SK-N-SH (cell line): ENCODE measurements around the gene HRH2. TPM values are rescaled to one million over a fixed set of nuclear protein-coding genes. Genes with fewer than 3 reads are reported as not detected.

ENCODE experiments used
- CTCF ChIA-PET: fragments of 300-600, 350-600 bp; formaldehyde crosslinking; extraction: SDS; loops from one replicate; lab custom pipeline; 2021; lab: Yijun Ruan, JAX
- POLR2A ChIA-PET: fragments of 350-600 bp; sonication (Branson Sonifier 250); formaldehyde crosslinking; extraction: SDS; loops from one replicate; lab custom pipeline; 2020; ENCODE audit warnings: antibody characterized with exemption, inconsistent platforms; lab: Yijun Ruan, JAX
- DNase-seq: peaks from one replicate; pipeline ENCODE4 v3.0.0; 2012
- H2AFZ ChIP-seq: fragments of 200-600 bp; sonication (generic); 2 replicates; pipeline ENCODE4 v1.8.1; 2016; ENCODE audit warnings: antibody characterized with exemption, mild to moderate bottlenecking, low read depth
- H3F3A ChIP-seq: fragments of 200-600 bp; sonication (generic); replicated peaks from 2 replicates; pipeline ENCODE3; 2016; ENCODE audit warnings: antibody characterized with exemption, mild to moderate bottlenecking; ENCODE audit not compliant: insufficient read depth
- H3K27ac ChIP-seq, 2 experiments: fragments of 200-500 bp in 1 of 2; fragments of 200-600 bp in 1 of 2; sonication (Bioruptor generic) in 1 of 2; sonication (generic), shearing (Covaris generic) in 1 of 2; 2 replicates each; pipeline versions ENCODE4 v1.5.1 to v1.6.1; 2014 to 2016; ENCODE audit warnings: low read depth in 2 of 2, inconsistent platforms in 1 of 2, low read length in 1 of 2, mild to moderate bottlenecking in 1 of 2, mixed read lengths in 1 of 2
- H3K27me3 ChIP-seq: fragments of 200-600 bp; sonication (generic), shearing (Covaris generic); 2 replicates; pipeline ENCODE4 v1.6.1; 2016; ENCODE audit warnings: mixed run types; ENCODE audit not compliant: insufficient read depth
- H3K36me3 ChIP-seq, 2 experiments: fragments of 200-500 bp in 1 of 2; fragments of 200-600 bp in 1 of 2; sonication (Bioruptor generic) in 1 of 2; sonication (generic) in 1 of 2; replicated peaks in 1 of 2; 2 replicates each; pipeline versions ENCODE3 to v1.5.1; 2014 to 2016; ENCODE audit warnings: low read length in 1 of 2, mild to moderate bottlenecking in 1 of 2; ENCODE audit not compliant: insufficient read depth in 2 of 2, control insufficient read depth in 1 of 2
- H3K4me1 ChIP-seq, 2 experiments: fragments of 200-500 bp in 1 of 2; fragments of 200-600 bp in 1 of 2; sonication (Bioruptor generic) in 1 of 2; sonication (generic), shearing (Covaris generic) in 1 of 2; 2 replicates each; pipeline versions ENCODE4 v1.5.1 to v1.6.1; 2014 to 2016; ENCODE audit warnings: low read depth in 1 of 2, low read length in 1 of 2, mixed run types in 1 of 2; ENCODE audit not compliant: insufficient read depth in 2 of 2, control insufficient read depth in 1 of 2
- H3K4me2 ChIP-seq: fragments of 200-600 bp; sonication (generic), shearing (Covaris generic); 2 replicates; pipeline ENCODE4 v1.6.1; 2017; ENCODE audit warnings: mixed run types
- H3K4me3 ChIP-seq, 2 experiments: fragments of 200-500 bp in 1 of 2; fragments of 200-600 bp in 1 of 2; sonication (Bioruptor generic) in 1 of 2; sonication (generic), shearing (Covaris generic) in 1 of 2; 2 replicates each; pipeline versions ENCODE4 v1.5.1 to v1.8.1; 2014 to 2016; ENCODE audit warnings: low read depth in 2 of 2, inconsistent platforms in 1 of 2, low read length in 1 of 2, mild to moderate bottlenecking in 1 of 2, mixed read lengths in 1 of 2, moderate library complexity in 1 of 2
- H3K79me2 ChIP-seq: fragments of 200-600 bp; sonication (generic); 2 replicates; pipeline ENCODE4 v1.8.1; 2017; ENCODE audit warnings: mild to moderate bottlenecking; ENCODE audit not compliant: insufficient read depth
- H3K9ac ChIP-seq: fragments of 200-600 bp; sonication (generic); 2 replicates; pipeline ENCODE4 v1.6.1; 2017; ENCODE audit warnings: mixed run types
- H3K9me2 ChIP-seq: fragments of 200-600 bp; sonication (generic); 2 replicates; pipeline ENCODE4 v1.6.1; 2017; ENCODE audit warnings: mixed run types
- H3K9me3 ChIP-seq: fragments of 200-600 bp; sonication (generic); 2 replicates; pipeline ENCODE4 v1.6.1; 2017; ENCODE audit warnings: mixed run types, mild to moderate bottlenecking, moderate library complexity
- H4K20me1 ChIP-seq: fragments of 200-600 bp; sonication (generic); 2 replicates; pipeline ENCODE4 v1.6.1; 2017; ENCODE audit warnings: mild to moderate bottlenecking, mixed run types; ENCODE audit not compliant: insufficient read depth
- CTCF ChIP-seq: fragments of 200-600 bp; sonication (generic); IDR thresholded peaks from 2 replicates; pipeline ENCODE4 v1.6.1; 2017; ENCODE audit warnings: antibody characterized with exemption, mild to moderate bottlenecking, moderate library complexity
- EP300 ChIP-seq, 2 experiments: IDR thresholded peaks; 2 replicates each; pipeline versions ENCODE4 v1.4.0 to v1.6.1; 2012; ENCODE audit warnings: borderline replicate concordance in 1 of 2, low read depth in 1 of 2, low read length in 1 of 2
- FOXM1 ChIP-seq: IDR thresholded peaks from 2 replicates; pipeline ENCODE4 v1.4.0; 2012; ENCODE audit warnings: low read depth, mild to moderate bottlenecking
- GATA2 ChIP-seq: sonication (generic); formaldehyde crosslinking; IDR thresholded peaks from 2 replicates; pipeline ENCODE4 v1.5.0; 2020; ENCODE audit warnings: mild to moderate bottlenecking, missing genetic modification reagents
- JUND ChIP-seq: IDR thresholded peaks from 2 replicates; pipeline ENCODE4 v1.4.0; 2012
- MAX ChIP-seq: IDR thresholded peaks from 2 replicates; pipeline ENCODE4 v1.4.0; 2012; ENCODE audit warnings: low read depth
- PBX3 ChIP-seq: IDR thresholded peaks from 2 replicates; pipeline ENCODE4; 2012
- RAD21 ChIP-seq: IDR thresholded peaks from 2 replicates; pipeline ENCODE4 v1.6.1; 2012; ENCODE audit warnings: mild to moderate bottlenecking, low read length
- SIN3A ChIP-seq: IDR thresholded peaks from 2 replicates; pipeline ENCODE4 v1.6.1; 2012; ENCODE audit warnings: low read depth, mild to moderate bottlenecking, low read length, moderate library complexity, borderline replicate concordance
- SMC3 ChIP-seq: IDR thresholded peaks from 2 replicates; pipeline ENCODE4 v1.6.1; 2012; ENCODE audit warnings: low read depth, low read length, improper control_type of control experiment
- TAF1 ChIP-seq: IDR thresholded peaks from 2 replicates; pipeline ENCODE4 v1.6.1; 2012; ENCODE audit warnings: low read depth, mild to moderate bottlenecking, low read length, moderate library complexity, borderline replicate concordance
- WGBS: methylation state at CpG from one replicate; pipeline ENCODE4 v1.1.6; 2017; ENCODE audit warnings: low lambda C conversion rate; 5-methylcytosine and 5-hydroxymethylcytosine counted together
- polyA plus RNA-seq, 3 experiments: library from polyadenylated mRNA; depleted of rRNA; stranded (reverse); fragments of >200 nt; gene quantifications; 2 replicates each; pipeline ENCODE4 v1.2.3, GENCODE V29; 2012

The HRH2 gene
- polyA plus RNA-seq, 1 of the 3 experiments (the other 2 are of a cell fraction), result 0.08 TPM

GRCh38 chr5:175750511-175750931, 92.7 kb downstream of the HRH2 start:
- 35% methylated on average over 13 of the region's 14 CpGs for WGBS
- TF ChIP-seq TAF1, result no peak
- TF ChIP-seq CTCF, result no peak
- no peak for TF ChIP-seq RAD21
- no peak for TF ChIP-seq MAX
- TF ChIP-seq SIN3A, result no peak
- TF ChIP-seq FOXM1, result no peak
- no peak for TF ChIP-seq GATA2 (CRISPR knock-in tag)
- no peak for TF ChIP-seq SMC3
- no peak overlapping the region for H3K4me2 ChIP-seq
- no peaks in the 10 kb centered on the region for H4K20me1 ChIP-seq
- no peaks in the 10 kb centered on the region for H3K79me2 ChIP-seq
- H3K4me3 ChIP-seq, result no peak overlapping the region
- H3K9me2 ChIP-seq, result no peaks in the 10 kb centered on the region
- CTCF ChIA-PET, result interaction anchor here (1.1 to 7.3 kb wide), 2 partner anchors 21 to 46 kb away, joined by 3 to 60 read pairs; no protein-coding TSS in a partner anchor
- no peaks in the 10 kb centered on the region for H3K9me3 ChIP-seq
- H2AFZ ChIP-seq, result no peak overlapping the region
- DNase-seq, result peak; percentile 54
- POLR2A ChIA-PET, result no interaction called here
- H3F3A ChIP-seq, result no peaks in the 10 kb centered on the region
- H3K36me3 ChIP-seq, result no peaks in the 10 kb centered on the region
- H3K9ac ChIP-seq, result no peak overlapping the region
- no peaks in the 10 kb centered on the region for H3K27me3 ChIP-seq
- peaks cover 0 to 8% of the 10 kb centered on the region in 2 experiments; a peak in 1 of 4 replicates for H3K4me1 ChIP-seq
- no peak overlapping the region for H3K27ac ChIP-seq

GRCh38 chr5:175751369-175751768, 93.5 kb downstream of the HRH2 start:
- TF ChIP-seq PBX3, result no peak
- TF ChIP-seq EP300 (IDR thresholded peaks at IDR 0.05; ENCODE audit: borderline replicate concordance in 1 of 2, low read depth in 1 of 2, low read length in 1 of 2), result no peak
- no peak for TF ChIP-seq JUND
- TF ChIP-seq, all 33 proteins: peak for 0
- WGBS, result 82% methylated on average over 5 of the region's 5 CpGs
- no peak for DNase-seq
- H3K79me2 ChIP-seq, result no peaks in the 10 kb centered on the region
- no peaks in the 10 kb centered on the region for H3K36me3 ChIP-seq
- ChIA-PET POLR2A (no interaction called here), CTCF (interaction anchor here (1.1 to 7.3 kb wide), 2 partner anchors 22 to 45 kb away, joined by 3 to 60 read pairs; no protein-coding TSS in a partner anchor)
- H3K27me3 ChIP-seq, result no peaks in the 10 kb centered on the region
- no peak overlapping the region for H3K9ac ChIP-seq
- no peaks in the 10 kb centered on the region for H4K20me1 ChIP-seq
- no peak overlapping the region for H3K4me2 ChIP-seq
- no peak overlapping the region for H3K4me3 ChIP-seq
- H3F3A ChIP-seq, result no peaks in the 10 kb centered on the region
- peaks cover 0 to 8% of the 10 kb centered on the region in 2 experiments; a peak in 1 of 4 replicates for H3K4me1 ChIP-seq
- H2AFZ ChIP-seq, result no peak overlapping the region
- H3K27ac ChIP-seq, result no peak overlapping the region
- no peaks in the 10 kb centered on the region for H3K9me3 ChIP-seq
- no peaks in the 10 kb centered on the region for H3K9me2 ChIP-seq
